Measurements from ENCODE around the gene SLC6A1. TPM values are rescaled to one million over a fixed set of nuclear protein-coding genes. Genes with fewer than 3 reads are reported as not detected.

The SLC6A1 gene
- polyA plus RNA-seq, 1 experiment: not detected

DNA sequence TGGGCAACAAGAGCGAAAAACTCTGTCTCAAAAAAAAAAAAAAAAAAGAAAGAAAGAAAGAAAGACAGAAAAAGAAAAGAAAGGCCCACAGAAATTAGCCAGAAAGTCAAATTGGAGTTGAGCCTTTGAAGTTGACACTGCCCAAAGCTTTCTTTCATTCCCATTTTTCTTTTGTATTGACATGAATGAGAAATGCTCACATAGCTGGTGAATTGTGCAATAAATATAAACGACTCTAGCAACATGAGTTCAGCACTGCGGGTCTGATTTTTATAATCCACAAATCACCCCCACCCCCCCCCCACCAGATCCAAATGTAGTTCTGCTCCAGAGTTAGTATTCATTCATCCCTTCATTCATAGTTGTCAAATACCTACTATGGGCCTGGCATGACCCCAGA is 37.4 kb downstream of the SLC6A1 start:
- ChIA-PET CTCF (no interaction called here), POLR2A (interaction anchor here (0.6 kb wide), 1 partner anchor 16 kb away, joined by 6 read pairs; no protein-coding TSS in a partner anchor)
- DNase-seq (ENCODE audit: low read depth, low spot score): no peak
- Histone ChIP-seq H3K4me3 (ENCODE audit: low read depth, low read length) (no peak overlapping the region), H3K27ac (ENCODE audit: low read depth, low read length) (no peak overlapping the region), H3K27me3 (ENCODE audit: control insufficient read depth, insufficient read depth, low read length) (peaks cover 17% of the 10 kb centered on the region), H3K9me3 (ENCODE audit: control insufficient read depth, insufficient read depth, low read length) (peaks cover 5% of the 10 kb centered on the region; the same call in 1 of the 2 replicates)
- TF ChIP-seq, protein P1, sequence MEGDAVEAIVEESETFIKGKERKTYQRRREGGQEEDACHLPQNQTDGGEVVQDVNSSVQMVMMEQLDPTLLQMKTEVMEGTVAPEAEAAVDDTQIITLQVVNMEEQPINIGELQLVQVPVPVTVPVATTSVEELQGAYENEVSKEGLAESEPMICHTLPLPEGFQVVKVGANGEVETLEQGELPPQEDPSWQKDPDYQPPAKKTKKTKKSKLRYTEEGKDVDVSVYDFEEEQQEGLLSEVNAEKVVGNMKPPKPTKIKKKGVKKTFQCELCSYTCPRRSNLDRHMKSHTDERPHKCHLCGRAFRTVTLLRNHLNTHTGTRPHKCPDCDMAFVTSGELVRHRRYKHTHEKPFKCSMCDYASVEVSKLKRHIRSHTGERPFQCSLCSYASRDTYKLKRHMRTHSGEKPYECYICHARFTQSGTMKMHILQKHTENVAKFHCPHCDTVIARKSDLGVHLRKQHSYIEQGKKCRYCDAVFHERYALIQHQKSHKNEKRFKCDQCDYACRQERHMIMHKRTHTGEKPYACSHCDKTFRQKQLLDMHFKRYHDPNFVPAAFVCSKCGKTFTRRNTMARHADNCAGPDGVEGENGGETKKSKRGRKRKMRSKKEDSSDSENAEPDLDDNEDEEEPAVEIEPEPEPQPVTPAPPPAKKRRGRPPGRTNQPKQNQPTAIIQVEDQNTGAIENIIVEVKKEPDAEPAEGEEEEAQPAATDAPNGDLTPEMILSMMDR (IDR thresholded peaks at IDR 0.05; ENCODE audit: low read depth, low read length): no peak

- Histone ChIP-seq H3K27me3 (ENCODE audit: control insufficient read depth, insufficient read depth, low read length) (peaks cover 14% of the 10 kb centered on the region), H3K4me3 (ENCODE audit: low read depth, low read length) (no peak overlapping the region), H3K9me3 (ENCODE audit: control insufficient read depth, insufficient read depth, low read length) (no peaks in the 10 kb centered on the region; the same call in 1 of the 2 replicates), H3K27ac (ENCODE audit: low read depth, low read length) (no peak overlapping the region)
- no peak for DNase-seq (ENCODE audit: low read depth, low spot score)
- CTCF ChIA-PET: no interaction called here
- TF ChIP-seq, protein P1 (IDR thresholded peaks at IDR 0.05; ENCODE audit: low read depth, low read length): no peak
- POLR2A ChIA-PET: no interaction called here
Measured at GRCh38 chr3:11033871-11034270, 41.3 kb downstream of the SLC6A1 start.

DNA sequence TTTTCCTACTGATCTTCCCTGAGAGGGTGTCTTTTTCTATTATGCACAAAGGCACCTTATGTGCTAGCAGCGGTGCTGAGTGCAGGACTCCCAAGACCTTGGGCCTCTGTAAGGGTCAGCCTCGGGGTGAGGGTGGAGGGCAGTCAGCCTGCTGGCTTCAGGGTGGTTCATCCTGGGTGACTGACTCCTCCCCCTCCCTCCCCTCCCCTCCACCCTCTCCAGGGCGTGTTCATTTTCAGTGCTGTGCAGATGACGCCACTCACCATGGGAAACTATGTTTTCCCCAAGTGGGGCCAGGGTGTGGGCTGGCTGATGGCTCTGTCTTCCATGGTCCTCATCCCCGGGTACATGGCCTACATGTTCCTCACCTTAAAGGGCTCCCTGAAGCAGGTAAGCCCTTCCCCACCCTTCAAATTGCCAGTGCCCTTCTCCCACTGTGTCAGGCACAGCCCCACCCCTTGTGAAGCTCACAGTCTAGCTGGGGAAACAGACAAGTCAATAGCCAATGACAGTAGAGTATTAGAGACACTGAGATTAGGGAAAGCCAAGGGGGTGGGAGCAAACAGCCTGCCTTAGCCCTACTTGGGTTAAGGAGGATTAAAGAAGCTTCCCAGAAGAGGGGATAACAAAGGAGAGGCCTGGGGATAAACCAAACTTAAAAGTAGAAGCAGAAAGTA is 41.9 kb downstream of the SLC6A1 start:
- POLR2A ChIA-PET: no interaction called here

DNA sequence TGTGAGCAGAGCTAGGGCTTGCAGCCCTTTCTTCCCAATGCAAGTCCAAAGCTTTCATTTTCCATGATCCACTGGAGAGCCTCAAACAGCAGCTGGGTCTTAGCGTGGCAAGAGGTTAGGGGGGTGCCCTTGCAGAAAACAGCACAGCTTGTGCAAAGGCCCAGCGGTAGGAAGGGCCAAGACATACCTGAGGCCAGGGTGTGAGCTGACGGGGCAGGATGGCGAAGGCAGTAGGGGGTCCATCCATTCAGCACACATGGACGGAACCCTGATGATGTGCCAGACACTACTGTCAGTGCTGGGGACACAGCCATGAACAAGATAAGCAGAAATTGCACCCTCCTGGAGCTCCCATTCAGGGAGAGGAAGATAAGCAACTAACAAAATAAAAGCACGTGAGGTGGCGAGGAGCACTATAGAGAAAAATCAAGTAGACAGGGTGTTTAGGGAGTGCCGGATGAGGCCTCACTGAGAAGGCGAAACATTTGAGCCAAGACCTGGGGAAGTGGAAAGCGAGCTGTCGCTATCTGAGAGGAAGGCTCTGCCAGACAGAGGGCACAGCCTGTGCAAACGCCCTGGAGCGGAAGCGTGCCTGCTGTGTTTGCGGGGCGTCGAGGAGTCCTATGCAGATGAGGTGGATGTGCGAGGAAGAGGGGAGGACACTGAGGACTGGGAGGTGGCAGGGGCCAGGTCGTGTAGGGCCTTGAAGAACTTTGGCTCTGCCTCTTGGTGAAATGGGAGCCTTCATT is 43.4 kb downstream of the SLC6A1 start:
- Histone ChIP-seq H3K4me3 (ENCODE audit: low read depth, low read length) (no peak overlapping the region), H3K27ac (ENCODE audit: low read depth, low read length) (no peak overlapping the region), H3K9me3 (ENCODE audit: control insufficient read depth, insufficient read depth, low read length) (no peaks in the 10 kb centered on the region; the same call in 1 of the 2 replicates), H3K27me3 (ENCODE audit: control insufficient read depth, insufficient read depth, low read length) (peaks cover 11% of the 10 kb centered on the region)
- DNase-seq (ENCODE audit: low read depth, low spot score): no peak
- CTCF ChIA-PET: no interaction called here
- POLR2A ChIA-PET: no interaction called here
- TF ChIP-seq, protein P1 (IDR thresholded peaks at IDR 0.05; ENCODE audit: low read depth, low read length): no peak

More for the DNA sequence above, 41.9 kb downstream of the SLC6A1 start:
- TF ChIP-seq, protein P1 (IDR thresholded peaks at IDR 0.05; ENCODE audit: low read depth, low read length): no peak
- no peak for DNase-seq (ENCODE audit: low read depth, low spot score)
- CTCF ChIA-PET: no interaction called here
- no peak overlapping the region for H3K27ac ChIP-seq (ENCODE audit: low read depth, low read length)
- H3K27me3 ChIP-seq (ENCODE audit: control insufficient read depth, insufficient read depth, low read length): peaks cover 11% of the 10 kb centered on the region
- no peaks in the 10 kb centered on the region; the same call in 1 of the 2 replicates for H3K9me3 ChIP-seq (ENCODE audit: control insufficient read depth, insufficient read depth, low read length)
- H3K4me3 ChIP-seq (ENCODE audit: low read depth, low read length): no peak overlapping the region

Data from AG04450 (cell line).